HG02870 (cell line): ENCODE data around the gene GLRX5.

Experiments
- ATAC-seq: cut with Tn5 transposase; IDR thresholded peaks from one replicate; pipeline ENCODE4 v1.9.1; 2021; ENCODE audit warnings: mild to moderate bottlenecking, moderate library complexity; ENCODE audit not compliant: unreplicated experiment

Gene GLRX5

DNA sequence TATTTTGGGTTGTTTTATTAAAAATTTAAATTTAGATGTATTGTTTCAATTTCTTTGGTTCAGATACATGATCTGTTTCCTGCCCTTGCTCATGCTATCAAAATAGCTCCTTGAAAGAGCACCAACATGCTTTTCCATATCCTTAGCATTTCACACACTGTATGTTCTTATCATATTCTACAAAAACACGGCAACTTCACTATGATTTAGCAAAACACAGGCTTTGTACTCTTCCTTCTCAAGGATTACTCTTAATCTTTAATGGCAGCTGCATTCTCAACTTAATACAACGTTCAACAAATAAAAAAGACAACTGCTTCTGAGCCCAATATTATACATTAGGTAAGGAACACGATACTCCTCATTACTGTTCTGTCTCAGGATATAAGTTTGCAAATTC, 2.9 kb upstream of the GLRX5 start:
- ATAC-seq = no peak

DNA sequence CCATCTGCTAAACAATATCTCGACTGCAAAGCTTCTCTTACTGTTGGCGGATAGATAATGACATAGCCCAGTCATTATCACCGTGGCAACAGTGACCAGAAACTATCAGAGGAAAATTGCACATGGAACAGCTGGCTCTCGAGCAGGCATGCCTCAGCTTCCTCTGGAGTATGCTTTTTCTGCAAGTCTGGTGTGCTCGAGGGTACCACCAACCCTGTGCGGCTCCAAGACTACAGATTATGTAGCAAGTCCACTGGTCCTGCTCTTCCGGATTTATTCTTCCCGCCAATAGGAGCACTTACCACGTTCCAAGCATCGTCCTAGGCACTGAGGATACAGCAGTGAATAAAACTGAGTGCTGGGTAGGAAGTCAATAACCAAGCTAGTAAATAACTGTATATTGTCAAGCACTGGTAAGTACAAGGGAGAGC, 1.4 kb upstream of the GLRX5 start:
- ATAC-seq = no peak

DNA sequence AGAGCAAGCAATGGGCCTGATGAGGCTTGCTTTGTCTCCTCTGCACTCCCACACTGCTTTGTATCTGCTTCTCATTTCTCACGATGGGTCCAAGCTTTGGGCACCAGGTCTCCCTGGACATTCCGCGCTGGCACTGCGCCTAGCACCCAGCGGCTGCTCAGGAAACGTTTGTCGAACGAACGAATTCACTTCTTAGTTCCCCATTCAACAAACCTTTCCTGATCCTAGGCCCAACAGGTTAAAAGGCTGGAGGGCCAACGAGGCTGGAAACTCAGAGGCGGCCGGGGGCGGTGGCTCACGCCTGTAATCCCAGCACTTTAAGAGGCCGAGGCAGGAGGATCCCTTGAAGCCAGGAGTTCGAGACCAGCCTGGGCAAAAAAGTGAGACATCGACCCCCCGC, 1.0 kb upstream of the GLRX5 start:
- ATAC-seq = no peak

DNA sequence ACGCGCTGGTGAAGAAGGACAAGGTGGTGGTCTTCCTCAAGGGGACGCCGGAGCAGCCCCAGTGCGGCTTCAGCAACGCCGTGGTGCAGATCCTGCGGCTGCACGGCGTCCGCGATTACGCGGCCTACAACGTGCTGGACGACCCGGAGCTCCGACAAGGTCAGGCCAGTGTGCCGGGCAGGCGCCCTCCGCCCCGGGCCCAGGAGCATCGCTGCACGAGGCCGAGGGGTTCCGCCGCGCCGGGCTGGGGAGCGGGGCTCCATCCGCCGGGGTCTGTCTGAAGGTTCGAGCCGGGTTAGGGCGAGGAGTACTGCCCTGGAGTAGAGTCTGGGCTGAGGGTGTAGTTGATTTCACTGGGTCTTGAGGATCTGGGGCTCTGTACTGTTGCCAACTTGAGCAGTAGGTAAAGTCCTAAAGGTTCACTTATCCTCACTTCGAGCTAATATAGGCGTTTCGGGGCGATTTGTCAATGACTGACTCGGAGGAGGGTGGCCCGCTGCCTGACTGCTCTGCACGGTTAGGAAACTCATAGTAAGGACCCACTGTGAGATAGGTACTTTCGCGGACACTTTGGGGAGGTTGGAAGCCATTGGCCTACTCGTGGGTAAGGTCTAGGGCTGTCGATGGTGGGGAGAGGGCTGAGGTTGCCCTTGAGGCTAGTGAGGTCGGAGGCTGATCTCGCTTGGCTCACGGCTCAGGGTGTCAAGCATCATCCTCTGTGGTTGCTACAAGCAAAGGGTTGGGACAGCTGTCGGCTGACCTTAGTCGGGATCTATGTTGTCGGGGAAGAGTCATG, 574 bp downstream of the GLRX5 start:
- ATAC-seq = peak; percentile 1

DNA sequence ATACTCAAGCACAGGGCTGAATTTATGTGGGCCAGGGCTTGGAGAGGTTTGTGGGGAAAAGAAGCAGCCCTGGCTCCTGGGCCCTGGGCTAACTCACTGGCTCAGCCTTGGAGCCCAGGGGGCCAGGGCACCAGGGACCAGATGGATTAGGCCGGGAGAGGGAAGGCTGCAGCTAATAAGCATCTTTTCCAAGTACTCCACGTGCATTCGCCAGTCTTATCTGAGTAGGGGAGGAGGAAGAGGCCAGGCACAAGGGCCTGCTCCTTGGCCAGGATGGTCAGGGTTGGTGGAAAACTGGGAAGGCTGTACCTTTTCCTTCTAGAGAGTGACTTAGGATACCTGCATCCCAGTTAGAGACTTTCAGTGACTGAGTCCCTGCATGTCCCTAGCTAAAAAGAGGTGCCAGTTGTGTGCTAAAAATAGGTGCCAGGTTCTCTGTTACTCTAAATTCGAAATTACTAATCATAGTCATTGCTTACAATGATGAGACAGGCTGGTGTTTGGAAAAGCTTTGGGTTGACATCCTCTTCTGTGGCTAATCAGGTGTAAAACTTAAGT, 1.3 kb downstream of the GLRX5 start:
- no peak for ATAC-seq

DNA sequence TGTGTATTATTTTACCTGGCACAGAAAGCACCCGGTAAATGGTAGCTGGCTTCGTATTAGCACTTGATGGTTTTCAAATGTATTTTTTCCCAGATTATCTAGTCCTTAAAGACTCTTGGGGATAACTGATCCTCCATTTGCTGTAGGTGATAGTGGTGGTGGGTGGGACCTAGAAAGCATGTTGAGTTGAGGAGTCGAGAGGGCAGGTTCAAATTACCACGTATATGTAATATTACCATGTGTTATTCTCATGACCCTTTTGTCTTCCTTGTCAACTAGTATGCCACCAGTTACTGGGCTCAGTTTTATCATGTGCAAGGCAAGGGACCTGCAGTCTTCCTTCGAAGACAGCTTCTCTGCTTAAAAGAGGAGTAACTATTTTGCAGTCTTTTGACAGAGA, 1.8 kb downstream of the GLRX5 start:
- ATAC-seq = no peak

DNA sequence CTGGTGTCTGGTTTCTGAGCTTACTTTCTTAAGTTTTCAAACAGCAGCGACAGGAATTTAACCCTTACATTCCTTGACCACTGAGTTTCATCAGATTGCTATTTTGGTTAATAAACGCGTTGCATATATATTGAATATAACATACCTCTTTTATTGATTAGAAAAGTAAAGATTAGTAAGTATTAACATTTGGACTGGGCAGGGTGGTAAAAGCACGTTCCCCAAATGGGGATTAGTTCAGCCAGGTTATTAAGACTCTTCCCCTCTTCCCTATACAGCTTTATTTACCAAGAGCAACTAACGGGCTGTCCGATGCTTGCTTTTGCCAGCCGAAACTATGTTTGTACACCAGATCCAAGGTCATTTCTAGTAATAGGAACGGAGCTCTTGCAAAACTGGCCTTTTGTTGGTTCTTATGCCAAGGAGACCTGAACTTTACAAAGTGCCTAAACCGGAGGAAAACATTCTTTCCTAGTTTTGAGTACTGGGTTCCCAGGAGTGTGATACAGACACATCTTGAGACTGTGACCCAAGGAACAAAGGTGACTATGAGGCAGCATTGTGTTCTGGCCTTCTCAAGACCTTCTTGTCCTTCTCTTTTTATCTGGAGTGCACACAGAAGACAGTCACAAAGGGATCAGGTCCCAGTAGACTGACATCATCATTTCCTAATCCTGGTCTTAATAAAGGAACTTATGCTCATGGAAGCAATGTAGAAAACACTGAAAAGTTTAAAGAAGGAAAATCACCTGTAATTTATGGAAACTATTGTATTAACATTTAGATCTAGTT, 2.6 kb downstream of the GLRX5 start:
- ATAC-seq = no peak

DNA sequence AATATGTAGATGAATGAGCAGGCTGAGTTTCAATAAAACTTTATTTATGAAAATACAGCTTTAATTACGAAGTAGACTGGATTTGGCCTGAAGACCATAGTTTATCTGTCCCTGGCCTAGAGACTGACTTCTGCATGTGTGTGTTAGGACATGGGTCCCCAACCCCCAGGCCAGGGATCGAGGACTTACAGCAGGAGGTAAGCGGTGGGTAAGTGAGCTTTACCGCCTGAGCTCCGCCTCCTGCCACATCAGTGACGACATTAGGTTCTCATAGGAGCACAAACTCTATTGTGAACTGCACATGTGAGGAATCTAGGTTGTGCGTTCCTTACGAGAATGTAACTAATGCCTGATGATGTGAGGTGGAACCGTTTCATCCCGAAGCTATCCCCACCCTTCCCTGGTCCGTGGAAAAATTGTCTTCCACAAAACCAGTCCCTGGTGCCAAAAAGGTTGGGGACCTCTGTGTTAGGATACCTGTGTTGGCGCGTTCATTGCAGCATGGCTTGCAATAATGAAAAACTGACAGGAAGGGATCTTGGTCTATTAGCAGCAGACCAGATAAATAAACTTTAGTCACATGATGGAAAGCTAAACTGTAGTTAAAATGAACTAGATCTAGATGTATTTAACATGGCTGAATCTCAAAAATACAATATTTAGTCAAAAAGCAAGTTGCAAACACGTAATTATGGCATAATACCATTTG, 4.1 kb downstream of the GLRX5 start:
- ATAC-seq = no peak

DNA sequence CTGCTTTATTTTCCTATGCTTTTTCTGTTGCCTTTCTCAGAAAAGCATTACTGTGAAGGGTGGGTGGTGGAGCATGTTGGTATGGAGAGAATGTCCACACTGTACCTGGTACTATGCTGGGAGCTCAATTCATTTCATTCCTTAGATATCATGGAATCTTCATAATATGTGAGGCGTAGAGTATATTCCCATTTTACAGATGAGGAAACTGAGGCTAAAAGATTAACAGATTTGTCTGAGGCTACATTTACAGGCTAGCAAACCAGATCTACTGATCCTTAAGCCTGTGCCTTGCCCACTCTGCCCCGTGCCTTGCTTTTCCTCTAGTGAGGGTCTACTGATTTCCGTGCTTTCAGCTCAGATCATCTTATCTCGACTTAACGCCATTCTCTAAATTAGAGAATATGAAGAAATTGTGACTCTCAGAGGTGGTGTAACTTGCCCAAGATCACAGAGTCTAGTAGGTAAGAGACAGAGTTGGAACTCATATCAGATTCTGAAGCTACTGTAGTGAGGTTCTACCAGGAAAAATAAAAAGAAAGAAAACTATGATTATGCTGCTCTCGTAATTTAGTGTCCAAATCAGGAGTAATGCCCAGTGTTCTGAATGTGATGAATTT, 5.5 kb downstream of the GLRX5 start:
- ATAC-seq = no peak

DNA sequence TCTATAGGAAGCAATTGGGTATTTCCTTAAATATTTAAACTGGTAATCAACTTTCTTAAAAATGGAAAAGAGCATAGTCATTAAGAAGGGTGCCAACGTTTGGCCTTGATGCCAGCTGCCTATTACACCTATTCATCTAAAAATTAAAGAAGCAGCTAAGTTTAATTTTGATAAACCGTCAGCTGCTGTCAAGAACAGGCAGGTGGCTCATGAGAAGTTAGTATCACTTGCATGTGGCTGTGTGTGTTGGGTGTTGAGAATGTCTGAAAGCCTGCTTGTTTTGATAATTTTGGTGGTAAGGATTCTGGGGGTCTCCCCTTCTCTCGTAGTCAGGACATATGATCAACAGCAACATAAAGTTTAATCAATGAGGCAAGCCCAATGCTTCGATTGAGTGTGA, 6.5 kb downstream of the GLRX5 start:
- no peak for ATAC-seq

DNA sequence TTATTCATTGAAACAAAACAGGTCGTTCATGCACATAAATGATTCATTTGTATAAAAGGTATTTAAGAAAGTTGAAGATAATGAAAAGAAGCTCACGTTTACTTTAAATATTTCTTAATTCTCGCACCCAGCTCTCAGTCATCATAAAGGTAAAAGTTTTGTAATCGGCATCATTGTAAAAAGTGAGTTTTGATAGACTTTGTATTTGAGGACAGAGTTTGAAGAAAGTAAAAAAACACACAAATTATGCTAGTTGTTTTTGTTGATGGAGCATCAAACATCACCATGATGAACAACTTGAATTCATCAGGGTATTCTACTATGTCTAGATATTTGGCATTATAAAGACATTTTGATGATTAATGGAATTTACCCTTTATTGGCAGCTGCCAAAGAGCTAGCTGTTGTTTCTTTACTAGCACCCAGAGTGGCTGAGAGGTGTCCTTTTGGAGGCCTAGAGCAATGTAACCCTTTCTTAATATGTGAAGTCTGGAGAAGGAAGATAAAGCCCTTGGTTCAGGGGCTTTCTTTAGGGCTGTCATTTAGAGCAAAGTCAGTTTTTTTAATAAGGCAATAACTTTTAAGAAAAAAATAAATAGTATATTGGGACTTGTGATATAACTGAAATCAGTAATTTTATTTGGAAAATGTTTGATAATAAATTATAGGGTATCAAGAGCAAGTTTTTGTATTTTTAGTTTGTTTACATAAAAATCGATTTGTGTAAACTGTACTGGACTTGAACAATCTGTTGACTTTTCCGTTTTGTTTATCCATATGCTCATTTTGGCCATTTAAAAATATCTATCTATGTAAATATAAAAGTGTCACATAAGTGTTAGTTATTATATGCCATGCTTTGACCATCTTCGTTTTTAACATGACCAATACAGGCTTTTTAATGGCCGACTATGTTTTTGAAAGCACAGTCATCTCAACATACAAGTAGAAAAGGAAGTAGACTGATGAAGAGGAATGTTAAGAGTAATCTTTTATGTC, 7.4 kb downstream of the GLRX5 start:
- no peak for ATAC-seq

DNA sequence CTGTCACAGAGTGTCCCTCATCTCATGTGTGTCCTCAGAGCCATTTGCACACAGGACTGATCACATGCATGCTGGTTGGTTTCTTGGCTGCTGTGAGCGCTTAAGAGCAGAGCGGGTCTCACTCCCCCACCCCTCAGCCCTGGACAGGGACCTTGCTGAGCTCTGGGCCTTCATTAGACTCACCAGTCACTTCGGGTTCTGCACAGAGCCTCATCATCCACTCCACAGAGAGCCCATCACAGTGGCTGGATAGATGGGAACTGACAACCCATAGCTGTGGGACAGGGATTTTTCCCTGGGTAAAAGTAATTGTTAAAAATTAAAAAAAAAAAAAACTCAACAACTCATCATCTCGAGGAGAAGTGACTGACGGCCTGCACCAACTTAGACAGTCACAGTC, 8.2 kb downstream of the GLRX5 start:
- no peak for ATAC-seq

DNA sequence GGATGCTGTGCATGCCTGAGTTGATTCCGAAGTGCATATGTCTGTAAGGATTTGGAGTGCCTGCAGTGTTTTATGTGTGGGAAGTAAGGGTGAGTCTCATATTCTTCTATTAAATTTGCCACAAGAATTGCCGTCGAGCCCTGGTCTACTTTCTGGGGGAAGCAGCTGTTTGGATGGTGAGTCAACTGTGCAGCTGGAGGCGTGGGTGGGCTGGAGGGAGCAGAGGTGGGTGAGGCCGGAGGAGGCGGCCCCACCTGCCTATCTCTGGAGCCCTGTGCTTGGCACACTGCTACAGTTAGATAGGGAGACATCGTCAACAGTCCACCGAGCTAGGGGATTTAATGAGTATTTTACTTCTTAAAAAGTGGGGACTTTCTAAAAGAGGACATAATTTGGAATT, 9.7 kb downstream of the GLRX5 start:
- no peak for ATAC-seq

DNA sequence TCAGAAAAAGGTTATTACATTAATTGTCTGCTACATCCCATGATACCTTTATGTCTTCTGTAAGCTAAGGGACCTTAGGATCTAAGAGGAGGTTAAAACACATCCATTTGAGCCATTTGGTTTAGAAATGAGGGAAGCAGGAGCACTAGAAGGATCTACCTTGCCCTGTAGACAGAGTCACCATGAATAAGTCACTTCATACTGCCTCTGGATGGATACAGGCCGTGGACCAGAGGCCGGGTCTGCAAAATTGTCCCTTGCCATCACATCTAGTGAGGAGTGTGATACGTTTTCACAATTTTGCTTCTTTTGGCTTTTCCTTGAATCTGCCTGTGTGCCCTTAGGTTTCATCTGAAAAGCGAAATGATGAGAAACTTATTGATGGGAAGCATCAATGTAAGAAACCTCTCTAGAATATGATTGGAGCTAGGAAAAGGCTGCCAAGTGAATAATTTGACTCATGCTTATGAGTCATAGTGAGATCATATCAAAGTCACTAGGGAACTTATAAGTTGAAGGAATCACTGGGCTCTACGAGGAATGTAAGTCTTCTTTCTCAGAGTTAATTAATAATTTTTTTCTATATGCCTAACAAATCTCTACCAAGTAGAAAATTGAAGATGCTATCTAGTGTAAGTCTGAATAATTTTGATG, 10.8 kb downstream of the GLRX5 start:
- ATAC-seq = no peak

DNA sequence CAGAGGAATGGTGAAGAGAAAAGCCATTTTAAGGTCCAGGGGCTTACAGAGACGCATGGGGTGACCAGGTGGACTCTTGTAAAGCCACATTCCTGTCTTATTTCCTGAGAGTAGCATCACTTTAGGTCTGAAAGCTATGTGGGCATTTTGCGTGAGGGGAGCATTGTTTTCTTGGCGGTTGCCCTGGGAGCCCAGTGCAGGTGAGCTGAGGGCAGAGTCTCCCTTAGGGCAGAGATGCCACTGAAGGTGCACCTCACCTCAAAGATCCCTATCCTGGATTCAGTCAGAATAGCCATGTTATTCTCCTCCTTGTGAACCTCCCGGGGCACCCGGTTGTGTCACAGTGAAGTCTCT, 12.4 kb downstream of the GLRX5 start:
- no peak for ATAC-seq

DNA sequence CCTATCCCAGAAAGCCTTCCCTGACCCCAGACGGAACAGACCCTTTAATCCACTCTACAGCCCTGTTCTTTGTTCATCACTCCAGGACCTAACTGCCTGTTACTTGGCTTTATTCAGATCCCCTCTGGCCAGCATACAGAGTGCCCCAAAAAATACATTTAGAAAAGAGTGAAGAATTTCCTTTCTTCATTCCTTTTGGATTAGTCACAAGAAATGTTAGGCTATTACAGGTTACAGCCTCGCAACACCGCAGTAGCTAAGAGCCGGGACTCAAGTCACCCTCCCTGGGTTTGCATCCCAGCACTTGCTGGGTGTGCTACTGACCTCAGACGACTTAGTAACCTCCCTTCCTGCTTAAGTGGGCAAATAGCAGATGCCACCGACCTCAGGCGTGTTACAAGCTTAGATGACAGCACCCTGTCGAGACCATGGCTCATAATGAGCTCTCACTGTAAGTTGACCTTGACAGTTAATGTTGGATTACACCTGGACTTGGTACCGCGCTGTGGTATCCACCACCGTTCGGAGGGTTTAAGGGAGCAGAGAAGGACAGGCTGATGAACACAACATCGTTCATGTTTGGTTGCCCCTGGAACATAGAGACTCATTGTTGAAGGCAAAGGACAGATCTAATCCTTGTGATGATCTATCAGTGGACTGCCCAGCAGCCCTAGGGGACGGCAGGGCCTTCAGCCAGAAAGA, 12.9 kb downstream of the GLRX5 start:
- ATAC-seq = no peak

DNA sequence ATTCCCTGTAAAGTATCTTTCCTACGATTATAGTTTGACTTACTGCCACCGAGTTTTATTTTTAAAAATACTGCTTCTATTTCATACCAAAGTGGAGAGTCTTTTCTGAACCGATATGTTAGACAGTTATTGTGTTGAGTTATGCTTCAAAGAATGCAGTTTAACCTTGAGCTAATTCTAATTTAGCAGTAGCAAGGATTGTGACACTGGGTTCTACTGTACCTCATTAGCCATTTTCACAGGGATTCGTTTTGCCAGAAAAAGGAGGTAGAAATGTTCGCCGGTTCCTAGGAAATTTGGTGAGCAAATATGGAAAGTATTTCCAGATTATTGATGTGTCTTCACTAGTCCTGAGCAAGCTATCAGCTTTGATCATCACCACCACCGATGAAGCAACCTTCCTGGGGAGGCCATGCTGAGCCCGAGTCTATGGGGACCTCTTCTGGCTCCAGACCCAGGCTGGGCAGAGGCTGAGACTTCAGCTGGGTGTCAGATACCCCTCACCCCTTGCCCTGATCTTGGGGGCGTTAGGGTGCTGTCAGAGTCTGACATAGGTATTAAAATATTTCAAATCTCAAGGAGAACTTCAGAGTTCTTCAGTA, 13.6 kb downstream of the GLRX5 start:
- no peak for ATAC-seq
